Limb (tissue), 2 donors: ENCODE results near the gene DNAJB2.
"Not testable (repeated sequence)": the region's sequence is repeated elsewhere in the genome, so short reads cannot be mapped to it uniquely, and the experiment has no call there.

Experiments used
- DNase-seq, 2 donors: peaks; one replicate each; pipeline ENCODE4 v3.0.0-alpha.2; 2016; ENCODE audit errors: extremely low spot score in 2 of 2

Gene DNAJB2

GRCh38 chr2:219254590-219255201, 24.5 kb upstream of the DNAJB2 start:
- DNase-seq = no peak

GRCh38 chr2:219258942-219259341, 20.2 kb upstream of the DNAJB2 start:
- not testable (repeated sequence) for DNase-seq

DNA sequence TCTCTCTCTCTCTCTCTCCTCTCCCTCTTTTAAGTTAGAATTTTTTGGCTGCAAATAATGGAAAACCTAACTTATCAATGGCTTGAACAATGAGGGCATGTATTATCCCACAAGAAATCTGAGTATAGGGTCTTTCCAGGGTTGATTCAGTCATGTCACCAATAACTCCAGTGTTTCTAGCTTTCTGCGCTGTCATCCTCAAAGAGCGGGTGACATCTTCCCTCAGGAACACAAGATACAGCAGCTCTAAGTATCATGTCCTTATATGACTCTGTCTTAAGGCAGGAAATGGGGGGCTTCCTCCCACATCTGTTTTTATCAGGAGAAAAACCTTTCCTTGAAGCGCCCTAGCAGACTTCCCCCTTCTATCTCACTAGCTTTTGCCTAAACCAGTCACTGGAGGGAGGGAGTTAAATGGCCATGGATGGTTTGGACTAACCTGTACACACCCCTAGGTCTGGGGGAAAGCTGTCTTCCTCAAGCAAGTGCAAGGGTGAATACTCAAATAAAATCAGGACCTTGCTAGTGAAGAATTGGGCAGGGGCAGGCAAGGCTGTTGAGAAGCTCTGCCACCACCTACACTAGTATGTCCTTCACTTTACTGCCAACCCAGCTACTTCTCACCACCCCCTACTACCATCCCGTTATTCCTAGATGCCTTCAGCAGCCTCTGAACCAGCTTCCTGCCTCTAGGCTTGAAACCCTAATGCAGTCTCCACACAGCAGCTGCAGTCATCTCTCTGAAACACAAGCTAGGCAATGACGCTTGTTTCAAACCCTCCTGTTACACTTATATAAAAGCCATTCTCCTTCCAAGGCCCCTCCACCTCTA, 17.9 kb upstream of the DNAJB2 start:
- DNase-seq = no peak

- no peak for DNase-seq
Measured at GRCh38 chr2:219266232-219266631, 12.9 kb upstream of the DNAJB2 start.

DNA sequence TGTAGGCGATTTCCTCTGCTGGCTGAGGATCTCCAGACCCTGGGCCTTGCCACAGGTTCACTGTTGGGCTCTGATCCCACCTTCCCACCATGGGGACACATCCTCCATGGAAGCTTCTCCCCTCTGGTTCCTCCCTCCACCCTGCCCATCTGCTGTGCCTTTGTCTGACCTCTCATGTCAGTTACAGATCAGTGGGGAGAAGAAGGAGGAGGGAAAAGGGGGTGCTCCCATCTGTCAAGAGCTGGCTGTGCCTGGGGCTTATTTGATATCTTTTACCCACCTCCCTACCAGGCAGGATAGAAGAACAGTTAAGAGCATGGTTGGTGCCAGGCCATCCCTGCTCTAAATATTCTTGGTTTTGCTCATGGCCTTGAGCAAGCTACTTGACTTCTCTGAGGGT, 12.3 kb upstream of the DNAJB2 start:
- DNase-seq = no peak

DNA sequence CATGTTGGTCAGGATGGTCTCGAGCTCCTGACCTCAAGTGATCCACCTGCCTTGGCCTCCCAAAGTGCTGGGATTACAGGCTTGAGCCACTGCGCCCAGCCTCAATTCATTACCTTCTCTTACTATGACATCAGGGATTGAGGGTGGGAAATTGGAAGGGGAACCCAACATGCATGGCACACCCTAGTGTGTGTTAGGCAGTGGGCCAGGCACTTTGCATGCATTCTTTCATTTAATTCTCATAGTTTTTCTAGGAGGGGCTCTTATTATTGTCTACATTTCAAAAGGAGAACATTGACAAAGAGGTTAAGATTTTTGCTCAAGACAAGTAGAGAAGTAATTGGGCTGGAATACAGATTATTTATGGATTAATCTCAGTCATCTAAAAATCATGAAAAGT, 10.9 kb upstream of the DNAJB2 start:
- no peak for DNase-seq

- no peak for DNase-seq
Measured at GRCh38 chr2:219269362-219270054, 9.7 kb upstream of the DNAJB2 start.

- DNase-seq = no peak
Measured at GRCh38 chr2:219270055-219270372, 9.2 kb upstream of the DNAJB2 start.

- no peak for DNase-seq
Measured at GRCh38 chr2:219271021-219271420, 8.1 kb upstream of the DNAJB2 start.

DNA sequence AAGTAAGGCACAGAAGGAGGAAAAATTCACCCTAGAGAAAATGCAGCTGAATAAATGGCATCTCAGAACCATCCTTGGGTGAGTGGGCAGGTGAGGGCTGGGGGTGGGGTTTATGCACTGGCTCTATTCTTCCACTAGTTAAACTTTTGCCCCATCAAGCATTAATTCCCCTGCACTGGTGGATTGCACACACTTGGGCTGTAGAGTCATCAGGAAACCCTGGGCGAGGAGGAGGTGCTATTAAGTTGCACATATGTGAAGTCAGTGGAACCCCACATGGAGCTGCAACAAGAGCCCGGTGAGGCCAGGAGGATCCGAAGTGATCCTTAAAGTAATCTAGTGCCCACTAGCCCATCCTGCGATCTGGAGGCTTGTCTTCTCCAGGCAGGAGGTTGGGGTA, 6.8 kb upstream of the DNAJB2 start:
- no peak for DNase-seq

- DNase-seq = no peak
Measured at GRCh38 chr2:219272995-219273394, 6.2 kb upstream of the DNAJB2 start.

DNA sequence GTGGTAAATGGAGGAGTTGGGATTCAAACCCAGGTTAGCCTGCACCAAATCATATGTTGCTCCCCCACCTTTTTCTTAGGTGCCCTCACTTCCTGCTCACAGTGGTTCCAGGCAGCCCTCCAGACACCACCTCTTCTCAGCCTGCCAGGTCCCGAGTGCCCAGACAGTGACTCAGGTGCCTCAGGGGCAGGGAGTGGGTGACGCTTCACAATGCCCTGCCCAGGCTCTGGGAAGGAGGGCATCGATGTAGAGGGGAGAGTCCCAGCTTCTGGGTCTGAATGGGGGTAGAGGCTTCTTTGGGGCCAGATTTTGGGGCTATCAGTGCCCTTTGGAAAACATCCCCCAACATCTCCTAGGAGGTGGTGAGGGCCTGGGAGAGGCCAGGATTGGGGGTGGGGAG, 5.2 kb upstream of the DNAJB2 start:
- no peak for DNase-seq

DNA sequence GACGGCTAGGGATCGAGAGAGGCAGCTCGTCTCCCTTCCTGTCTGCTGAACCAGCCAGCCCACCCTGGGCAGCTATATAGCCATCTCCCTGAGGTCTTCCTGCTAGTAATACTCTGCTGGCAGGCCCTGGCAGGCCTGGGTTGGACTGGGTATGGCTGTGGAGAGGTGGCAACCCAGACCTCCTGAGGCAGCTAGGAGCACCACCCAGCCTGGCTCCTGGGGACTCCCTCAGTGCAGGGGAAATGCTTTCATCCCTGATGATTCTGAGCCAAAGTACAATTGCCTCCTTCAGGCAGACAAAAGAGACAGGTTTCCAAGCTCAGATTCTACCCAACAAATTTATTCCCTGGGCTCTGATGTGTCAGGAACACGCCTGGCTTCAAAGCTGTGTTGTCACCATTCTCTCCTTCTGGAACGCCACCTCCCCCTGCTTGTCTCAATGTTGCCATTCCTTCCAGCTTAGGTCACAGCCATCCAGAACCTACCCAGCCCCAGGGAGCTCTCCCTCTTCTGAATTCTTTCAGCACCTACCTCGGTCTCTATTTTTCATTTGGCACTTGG, 4.7 kb upstream of the DNAJB2 start:
- peak in 1 of 2 donors; percentile 21 for DNase-seq

DNA sequence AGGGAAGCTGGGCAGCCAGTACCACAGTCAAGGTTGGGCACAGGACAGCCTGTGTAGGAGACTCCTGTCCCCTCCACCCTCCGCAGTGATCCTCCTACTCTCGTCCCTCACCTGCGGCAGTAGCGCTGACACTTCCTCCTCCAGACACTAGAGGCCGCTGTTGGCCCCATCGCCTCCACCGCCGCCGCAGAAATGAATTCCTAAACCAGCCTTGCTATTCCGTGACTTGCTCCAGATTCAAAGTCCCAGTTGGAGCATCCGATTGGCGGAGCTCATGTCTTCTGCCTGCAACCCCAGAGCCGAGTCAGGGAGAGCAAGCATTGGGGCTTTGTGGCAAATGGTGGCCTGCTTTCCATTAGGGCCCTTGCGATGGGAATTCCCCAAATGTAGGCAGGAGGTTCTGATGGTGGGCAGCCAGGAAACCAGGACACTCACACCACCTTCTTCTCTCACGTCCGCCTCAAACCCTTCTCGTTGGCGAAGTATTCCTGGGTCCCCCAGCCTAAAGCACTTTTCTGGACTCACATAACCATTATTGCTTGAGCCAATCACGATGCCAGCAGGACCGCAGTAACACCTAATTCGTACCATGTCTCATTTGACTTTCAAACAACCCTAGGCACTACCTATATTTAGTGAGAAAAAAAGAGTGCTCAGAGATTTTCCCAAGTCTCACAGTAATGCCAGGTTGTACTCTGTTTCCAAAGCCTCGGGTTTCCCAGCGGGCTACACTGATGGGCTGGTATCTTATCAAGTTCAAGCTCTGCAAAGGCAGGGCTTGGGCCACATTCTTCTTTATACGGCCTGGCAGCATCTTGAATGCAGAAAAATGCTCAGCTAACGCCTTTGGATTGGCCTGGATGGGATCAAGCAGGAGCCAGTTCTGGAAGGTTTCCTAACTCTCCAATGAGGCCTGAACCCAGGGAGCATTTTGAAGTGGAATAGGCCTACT, 1.2 kb upstream of the DNAJB2 start:
- peak; percentile 88 to 89 for DNase-seq

GRCh38 chr2:219278655-219279150, 463 bp upstream of the DNAJB2 start:
- no peak for DNase-seq

GRCh38 chr2:219279916-219280516, 850 bp downstream of the DNAJB2 start:
- no peak for DNase-seq

DNA sequence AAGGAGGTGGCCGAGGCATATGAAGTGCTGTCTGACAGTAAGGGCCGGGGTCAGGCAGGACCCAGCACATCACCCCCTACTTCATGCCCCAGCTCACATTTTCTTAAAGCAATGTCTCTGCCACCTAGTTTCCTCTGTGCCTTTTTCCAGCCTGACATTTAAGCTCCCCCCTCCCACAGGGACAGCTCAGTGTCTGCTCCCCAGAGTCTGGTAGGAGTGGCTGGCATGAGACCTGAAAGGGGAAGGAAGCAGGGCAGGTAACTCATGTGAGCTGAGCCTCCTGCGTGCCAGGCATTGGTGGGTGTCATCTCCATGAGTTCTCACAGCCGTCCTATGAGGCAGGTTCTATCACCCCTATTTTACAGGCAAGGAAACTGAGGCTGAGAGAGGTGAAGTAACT, 1.5 kb downstream of the DNAJB2 start:
- no peak for DNase-seq

DNA sequence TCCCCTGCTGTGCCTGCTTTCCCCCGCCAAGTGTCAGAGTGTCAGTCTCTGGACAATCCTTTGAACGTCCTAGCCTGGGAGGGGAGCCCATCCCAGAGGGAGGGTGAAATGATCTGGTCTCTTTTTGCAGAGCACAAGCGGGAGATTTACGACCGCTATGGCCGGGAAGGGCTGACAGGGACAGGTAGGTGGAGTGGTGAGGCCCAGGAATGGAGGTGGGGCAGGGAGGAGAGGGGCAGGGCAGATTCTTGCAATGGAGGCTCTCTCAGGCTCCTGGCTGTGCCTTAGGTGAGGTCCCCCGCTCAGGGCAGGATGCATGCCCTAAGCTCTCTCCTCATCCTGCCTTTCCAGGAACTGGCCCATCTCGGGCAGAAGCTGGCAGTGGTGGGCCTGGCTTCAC, 2.4 kb downstream of the DNAJB2 start:
- DNase-seq = no peak

GRCh38 chr2:219282375-219282774, 3.2 kb downstream of the DNAJB2 start:
- DNase-seq = no peak

- no peak for DNase-seq
Measured at GRCh38 chr2:219282943-219283581, 3.9 kb downstream of the DNAJB2 start.
